ENCODE results near the gene DIP2C.

- TF ChIP-seq CTCF (conservative IDR thresholded peaks at IDR 0.05 in 1 of 2, IDR thresholded peaks at IDR 0.05 in 1 of 2; ENCODE audit: extremely low read depth in 1 of 2, insufficient read depth in 1 of 2, low read depth in 1 of 2, low read length in 2 of 2) (no peak), EZH2 (IDR thresholded peaks at IDR 0.05; ENCODE audit: borderline replicate concordance, low read length) (no peak)
Observed at GRCh38 chr10:472241-472910, 217.1 kb downstream of the DIP2C start.

All from mammary epithelial cell (primary cell).